H1 (cell line): Measurements from ENCODE around the gene CTNNA3. TPM values are rescaled to one million over a fixed set of nuclear protein-coding genes. Genes with fewer than 3 reads are reported as not detected.

Experiments
- CTCF ChIA-PET: fragments of 300-600 bp; sonication (Branson Sonifier 250); formaldehyde crosslinking; loops from one replicate; lab custom pipeline; 2021; ENCODE audit not compliant: partially characterized antibody; lab: Charles Lee
- POLR2A ChIA-PET: fragments of 300-600 bp; sonication (Branson Sonifier 250); formaldehyde crosslinking; loops from one replicate; lab custom pipeline; 2021; ENCODE audit warnings: inconsistent platforms; ENCODE audit not compliant: partially characterized antibody; lab: Charles Lee
- DNase-seq, 2 experiments: peaks; one replicate each; pipeline versions ENCODE4 v3.0.0 to v3.0.0-alpha.2; 2010 to 2022; ENCODE audit warnings: low spot score in 2 of 2, low read depth in 1 of 2, mixed read lengths in 1 of 2
- FAIRE-seq: peaks from 2 replicates; lab custom pipeline; 2011; peaks lifted over from hg19 to GRCh38; lab: Jason Lieb, UNC
- H2AFZ ChIP-seq: 2 replicates; pipeline ENCODE4 v1.8.1; 2012; ENCODE audit warnings: low read length, inconsistent platforms
- H2AK5ac ChIP-seq: 2 replicates; pipeline ENCODE4 v1.6.1; 2013; ENCODE audit warnings: low read depth, low read length
- H2BK120ac ChIP-seq: replicated peaks from 2 replicates; pipeline ENCODE3; 2013; ENCODE audit warnings: low read depth, low read length, inconsistent platforms
- H2BK12ac ChIP-seq: 2 replicates; pipeline ENCODE4 v1.6.1; 2013; ENCODE audit warnings: low read depth, low read length
- H2BK15ac ChIP-seq: 2 replicates; pipeline ENCODE4 v1.6.1; 2013; ENCODE audit warnings: low read length
- H2BK20ac ChIP-seq: 2 replicates; pipeline ENCODE4 v1.6.1; 2013; ENCODE audit warnings: low read length
- H2BK5ac ChIP-seq: 2 replicates; pipeline ENCODE4 v1.6.1; 2013; ENCODE audit warnings: low read depth, low read length
- H3K14ac ChIP-seq: 2 replicates; pipeline ENCODE4 v1.6.1; 2013; ENCODE audit warnings: inconsistent platforms; ENCODE audit not compliant: insufficient read length
- H3K18ac ChIP-seq: 2 replicates; pipeline ENCODE4 v1.6.1; 2013; ENCODE audit warnings: low read length; ENCODE audit errors: extremely low read depth
- H3K23ac ChIP-seq: 2 replicates; pipeline ENCODE4 v1.6.1; 2013; ENCODE audit warnings: inconsistent platforms; ENCODE audit not compliant: insufficient read length
- H3K23me2 ChIP-seq: 2 replicates; pipeline ENCODE4 v1.6.1; 2013; ENCODE audit warnings: low read depth, low read length
- H3K27ac ChIP-seq: 2 replicates; pipeline ENCODE4 v1.6.1; 2011; ENCODE audit warnings: low read depth, low read length, inconsistent platforms
- H3K27me3 ChIP-seq, 4 experiments: replicated peaks in 1 of 4; 1 replicate in 1 of 4; 2 replicates in 3 of 4; pipeline versions ENCODE4 v1.6.1 to v1.8.1; 2011 to 2013; ENCODE audit warnings: low read length in 3 of 4, mild to moderate bottlenecking in 3 of 4, inconsistent platforms in 2 of 4, mixed read lengths in 2 of 4, moderate library complexity in 1 of 4; ENCODE audit not compliant: control insufficient read depth in 3 of 4, insufficient read depth in 3 of 4; ENCODE audit errors: extremely low read depth in 1 of 4
- H3K36me3 ChIP-seq, 4 experiments: 2 replicates each; pipeline versions ENCODE4 v1.6.1 to v1.8.1; 2011 to 2013; ENCODE audit warnings: mild to moderate bottlenecking in 4 of 4, low read length in 3 of 4, moderate library complexity in 2 of 4, control low read depth in 1 of 4, inconsistent platforms in 1 of 4; ENCODE audit not compliant: insufficient read depth in 4 of 4, control insufficient read depth in 2 of 4
- H3K4ac ChIP-seq: replicated peaks from 2 replicates; pipeline ENCODE3; 2013; ENCODE audit warnings: low read length, low read depth, mixed read lengths, inconsistent platforms; ENCODE audit not compliant: insufficient read length
- H3K4me1 ChIP-seq, 4 experiments: replicated peaks in 1 of 4; 1 replicate in 1 of 4; 2 replicates in 3 of 4; pipeline versions ENCODE4 v1.6.1 to v1.8.1; 2011 to 2013; ENCODE audit warnings: low read length in 3 of 4, inconsistent platforms in 2 of 4, mixed read lengths in 1 of 4; ENCODE audit not compliant: insufficient read depth in 4 of 4, control insufficient read depth in 3 of 4
- H3K4me2 ChIP-seq, 2 experiments: 2 replicates each; pipeline versions ENCODE4 v1.6.1 to v1.8.1; 2011 to 2013; ENCODE audit warnings: low read depth in 2 of 2, low read length in 2 of 2, control low read depth in 1 of 2, inconsistent platforms in 1 of 2, mild to moderate bottlenecking in 1 of 2; ENCODE audit not compliant: insufficient read depth in 1 of 2
- H3K4me3 ChIP-seq, 4 experiments: fragments of 200-600, 300-600 bp in 1 of 4; sonication (generic), shearing (Covaris generic), sonication (Bioruptor Twin) in 1 of 4; 2 replicates each; pipeline versions ENCODE4 v1.5.1 to v1.8.1; 2011 to 2016; ENCODE audit warnings: low read length in 4 of 4, low read depth in 3 of 4, control low read depth in 2 of 4, inconsistent platforms in 2 of 4, mild to moderate bottlenecking in 2 of 4, mixed read lengths in 1 of 4, moderate library complexity in 1 of 4; ENCODE audit not compliant: insufficient read depth in 2 of 4; ENCODE audit errors: extremely low read depth in 1 of 4
- H3K56ac ChIP-seq: replicated peaks from 2 replicates; pipeline ENCODE3; 2013; ENCODE audit warnings: low read depth, mild to moderate bottlenecking, mixed read lengths, low read length, inconsistent platforms; ENCODE audit not compliant: insufficient read length
- H3K79me1 ChIP-seq: 2 replicates; pipeline ENCODE4 v1.6.1; 2013; ENCODE audit warnings: low read depth, low read length, control low read depth
- H3K79me2 ChIP-seq, 2 experiments: 2 replicates each; pipeline versions ENCODE4 v1.6.1 to v1.8.1; 2012 to 2013; ENCODE audit warnings: low read length in 2 of 2, mild to moderate bottlenecking in 2 of 2, inconsistent platforms in 1 of 2; ENCODE audit not compliant: insufficient read depth in 2 of 2, control insufficient read depth in 1 of 2
- H3K9ac ChIP-seq, 4 experiments: replicated peaks in 1 of 4; 1 replicate in 1 of 4; 2 replicates in 3 of 4; pipeline versions ENCODE4 v1.6.1 to v1.8.1; 2011 to 2013; ENCODE audit warnings: low read depth in 3 of 4, low read length in 3 of 4, control low read depth in 2 of 4, mild to moderate bottlenecking in 2 of 4, moderate library complexity in 2 of 4, inconsistent platforms in 1 of 4; ENCODE audit errors: extremely low read depth in 1 of 4
- H3K9me3 ChIP-seq, 2 experiments: 2 replicates each; pipeline versions ENCODE4 v1.6.1 to v1.8.1; 2012 to 2013; ENCODE audit warnings: mild to moderate bottlenecking in 2 of 2, moderate library complexity in 2 of 2, control low read depth in 1 of 2, inconsistent platforms in 1 of 2, low read depth in 1 of 2, low read length in 1 of 2, mixed read lengths in 1 of 2; ENCODE audit not compliant: insufficient read depth in 2 of 2
- H4K20me1 ChIP-seq, 2 experiments: replicated peaks in 1 of 2; 2 replicates each; pipeline versions ENCODE3 to v1.8.1; 2011 to 2013; ENCODE audit warnings: inconsistent platforms in 2 of 2, low read length in 2 of 2, mild to moderate bottlenecking in 1 of 2; ENCODE audit not compliant: insufficient read depth in 2 of 2, control insufficient read depth in 1 of 2
- H4K5ac ChIP-seq: 2 replicates; pipeline ENCODE4 v1.6.1; 2013; ENCODE audit warnings: low read length, low read depth, mixed read lengths, inconsistent platforms; ENCODE audit not compliant: insufficient read length
- H4K8ac ChIP-seq: 2 replicates; pipeline ENCODE4 v1.8.0; 2013; ENCODE audit warnings: mild to moderate bottlenecking, moderate library complexity, low read length, inconsistent platforms; ENCODE audit not compliant: insufficient read depth; ENCODE audit errors: extremely low read depth
- H4K91ac ChIP-seq: replicated peaks from 2 replicates; pipeline ENCODE3; 2013; ENCODE audit warnings: low read length, mixed read lengths, inconsistent platforms; ENCODE audit not compliant: insufficient read length
- ASH2L ChIP-seq: fragments of 200-600, 300-600 bp; sonication (generic); IDR thresholded peaks from one replicate; pipeline ENCODE4 v1.7.1; 2017; ENCODE audit warnings: low read length
- CHD1 ChIP-seq: IDR thresholded peaks from 2 replicates; pipeline ENCODE4 v1.6.1; 2012; ENCODE audit warnings: low read depth, low read length, improper control_type of control experiment
- CTCF ChIP-seq, 3 experiments: IDR thresholded peaks; 1 replicate in 2 of 3; 2 replicates in 1 of 3; pipeline versions ENCODE4 v1.5.1 to v1.6.1; 2011; ENCODE audit warnings: low read length in 3 of 3, mild to moderate bottlenecking in 3 of 3, inconsistent platforms in 2 of 3, low read depth in 1 of 3, moderate library complexity in 1 of 3; ENCODE audit not compliant: insufficient read depth in 1 of 3; ENCODE audit errors: control extremely low read depth in 1 of 3
- EGR1 ChIP-seq: IDR thresholded peaks from 2 replicates; pipeline ENCODE4 v1.6.1; 2011; ENCODE audit warnings: low read depth, low read length, borderline replicate concordance
- EZH2 ChIP-seq: fragments of 200-600 bp; sonication (generic); IDR thresholded peaks from 2 replicates; pipeline ENCODE4 v1.7.1; 2012; ENCODE audit warnings: low read depth, mild to moderate bottlenecking, moderate library complexity, low read length, inconsistent platforms; ENCODE audit not compliant: severe bottlenecking
- GABPA ChIP-seq: IDR thresholded peaks from 2 replicates; pipeline ENCODE4 v1.6.1; 2011; ENCODE audit warnings: mild to moderate bottlenecking, low read length, moderate library complexity, borderline replicate concordance; ENCODE audit not compliant: insufficient read depth
- JUN ChIP-seq: IDR thresholded peaks from 2 replicates; pipeline ENCODE4 v1.6.1; 2011; ENCODE audit warnings: low read depth, mild to moderate bottlenecking, improper control_type of control experiment, low read length
- KDM1A ChIP-seq: fragments of 200-600, 300-600 bp; sonication (generic); IDR thresholded peaks from 2 replicates; pipeline ENCODE4 v1.7.1; 2016; ENCODE audit warnings: mild to moderate bottlenecking, low read length, borderline replicate concordance
- MAX ChIP-seq: IDR thresholded peaks from 2 replicates; pipeline ENCODE4 v1.6.1; 2012; ENCODE audit warnings: inconsistent platforms
- SIN3A ChIP-seq, 2 experiments: IDR thresholded peaks in 1 of 2; conservative IDR thresholded peaks in 1 of 2; 2 replicates each; pipeline ENCODE4 v1.6.1; 2011 to 2012; ENCODE audit warnings: low read length in 2 of 2, improper control_type of control experiment in 1 of 2, low read depth in 1 of 2, mild to moderate bottlenecking in 1 of 2
- WGBS, 2 experiments: shearing (Covaris generic) in 1 of 2; methylation state at CpG; one replicate each; pipeline versions ENCODE4 v1.1.6 to v1.1.7; 2013 to 2015; ENCODE audit warnings: low lambda C conversion rate in 2 of 2, mixed read lengths in 2 of 2, inconsistent platforms in 1 of 2, low coverage in 1 of 2, missing lambda C conversion rate in 1 of 2; ENCODE audit not compliant: insufficient replicate concordance in 2 of 2, insufficient coverage in 1 of 2, insufficient read length in 1 of 2; ENCODE audit errors: extremely low coverage in 1 of 2, missing lambda C conversion rate in 1 of 2; 5-methylcytosine and 5-hydroxymethylcytosine counted together
- polyA plus RNA-seq, 7 experiments: library from polyadenylated mRNA; depleted of rRNA in 3 of 7; stranded (reverse) in 5 of 7; unstranded in 2 of 7; fragments of >200 nt in 5 of 7; fragments of 200-250 nt in 2 of 7; gene quantifications; 1 replicate in 5 of 7; 2 replicates in 1 of 7; 4 replicates in 1 of 7; pipeline versions ENCODE4 v1.2.1 to v1.2.3, GENCODE V29; 2011 to 2013; ENCODE audit warnings: missing spikeins in 2 of 7, mixed read lengths in 2 of 7
- total RNA-seq: library from RNA; stranded (reverse); fragmentation: NEBNext Ultra II Directional; extraction: Animal tissue kit (Norgen Biotek cat#: 25700); gene quantifications from 2 replicates; pipeline ENCODE4 v1.2.1, GENCODE V29; 2021

The CTNNA3 gene
- total and polyA plus RNA-seq, 2 of the 8 experiments (the other 6 are each of a cell fraction or from before 2014, with no cell fraction given): 1.3 to 1.5 TPM

- POLR2A ChIA-PET: no interaction called here
- WGBS, 2 experiments: 84% methylated on average over 6 of the region's 6 CpGs; no CpG with 5 or more reads in 1 of the 2 experiments
- no peak for DNase-seq
- Histone ChIP-seq H4K8ac (no peak overlapping the region), H3K9ac (no peak overlapping the region), H3K14ac (no peak overlapping the region), H4K20me1 (no peaks in the 10 kb centered on the region), H3K4me1 (no peaks in the 10 kb centered on the region), H4K91ac (no peak overlapping the region), H3K79me2 (no peaks in the 10 kb centered on the region), H3K56ac (no peak overlapping the region), H3K79me1 (no peaks in the 10 kb centered on the region), H3K18ac (no peak overlapping the region), H3K4ac (no peak overlapping the region), H2BK15ac (no peak overlapping the region), H2BK20ac (no peak overlapping the region), H2AFZ (no peak overlapping the region), H3K27ac (no peak overlapping the region), H3K4me2 (no peak overlapping the region), H3K23me2 (no peaks in the 10 kb centered on the region), H2AK5ac (no peak overlapping the region), H3K36me3 (no peaks in the 10 kb centered on the region), H3K23ac (no peak overlapping the region), H4K5ac (no peak overlapping the region), H2BK12ac (no peak overlapping the region), H3K9me3 (no peaks in the 10 kb centered on the region), H3K27me3 (no peaks in the 10 kb centered on the region), H3K4me3 (no peak overlapping the region), H2BK5ac (no peak overlapping the region), H2BK120ac (no peak overlapping the region)
- FAIRE-seq: no peak
- CTCF ChIA-PET: interaction anchor here (0.8 to 1.9 kb wide), 4 partner anchors 19 to 292 kb away, joined by 3 to 6 read pairs (median 4); no protein-coding TSS in a partner anchor
- TF ChIP-seq GABPA (no peak), SIN3A (conservative IDR thresholded peaks at IDR 0.05 in 1 of 2, IDR thresholded peaks at IDR 0.05 in 1 of 2; ENCODE audit: low read depth in 1 of 2, low read length in 2 of 2) (no peak), CHD1 (no peak), KDM1A (no peak), CTCF (IDR thresholded peaks at IDR 0.05; ENCODE audit: control extremely low read depth in 1 of 3, insufficient read depth in 1 of 3, low read depth in 1 of 3, low read length in 3 of 3) (no peak), EGR1 (no peak), JUN (no peak), ASH2L (no peak), EZH2 (no peak), MAX (no peak)
These were observed 207.9 kb downstream of the CTNNA3 start for GRCh38 chr10:67487906-67488619.
